K562 (cell line): ENCODE data around the gene AFG1L. TPM values are rescaled to one million over a fixed set of nuclear protein-coding genes. Genes with fewer than 3 reads are reported as not detected.

Experiments
- AFF4 ChIP-seq: sonication (generic); formaldehyde crosslinking; IDR thresholded peaks from 2 replicates; pipeline ENCODE4 v1.8.0; 2023; ENCODE audit warnings: mild to moderate bottlenecking, missing genetic modification reagents
- ATF1 ChIP-seq, 2 experiments: fragments of 450-650 bp in 1 of 2; IDR thresholded peaks; 2 replicates each; pipeline ENCODE4 v1.6.1; 2016; ENCODE audit warnings: missing compliant biosample characterization in 1 of 2, missing genetic modification characterization in 1 of 2
- CBFA2T2 ChIP-seq: fragments of 450-650 bp; conservative IDR thresholded peaks from 2 replicates; pipeline ENCODE4 v1.6.1; 2017; ENCODE audit warnings: mild to moderate bottlenecking
- CHAMP1 ChIP-seq: fragments of 450-650 bp; IDR thresholded peaks from 2 replicates; pipeline ENCODE4 v1.6.1; 2016; ENCODE audit warnings: mild to moderate bottlenecking
- CREM ChIP-seq: IDR thresholded peaks from 2 replicates; pipeline ENCODE4 v1.6.1; 2014; ENCODE audit warnings: antibody characterized with exemption, low read depth
- CUX1 ChIP-seq: fragments of 200-800 bp; sonication (Bioruptor generic); IDR thresholded peaks from 2 replicates; pipeline ENCODE4 v1.6.1; 2016; ENCODE audit warnings: missing genetic modification characterization, missing compliant biosample characterization
- CXXC5 ChIP-seq: fragments of 250-450 bp; sonication (Bioruptor Pico); IDR thresholded peaks from 2 replicates; pipeline ENCODE4 v1.8.0; 2022; ENCODE audit warnings: inconsistent platforms, mild to moderate bottlenecking, moderate library complexity
- KLF16 ChIP-seq: IDR thresholded peaks from 2 replicates; pipeline ENCODE4 v1.6.1; 2016; ENCODE audit warnings: antibody characterized with exemption
- NONO ChIP-seq, 2 experiments: fragments of 200-400 bp in 1 of 2; fragments of 450-650 bp in 1 of 2; formaldehyde crosslinking in 1 of 2; IDR thresholded peaks; 2 replicates each; pipeline ENCODE4 v1.6.1; 2017; ENCODE audit warnings: low read depth in 2 of 2, mild to moderate bottlenecking in 2 of 2, moderate library complexity in 2 of 2, low read length in 1 of 2
- POLR2AphosphoS5 ChIP-seq: IDR thresholded peaks from 2 replicates; pipeline ENCODE4 v1.6.1; 2011; ENCODE audit warnings: mild to moderate bottlenecking, low read depth, low read length, moderate library complexity; ENCODE audit not compliant: control insufficient read depth, insufficient read depth
- RAD21 ChIP-seq, 2 experiments: fragments of 250-450 bp in 1 of 2; fragments of 450-650 bp in 1 of 2; sonication (Bioruptor Pico) in 1 of 2; formaldehyde crosslinking in 1 of 2; IDR thresholded peaks in 1 of 2; conservative IDR thresholded peaks in 1 of 2; 2 replicates each; pipeline versions ENCODE4 v1.4.0 to v1.8.0; 2020 to 2022; ENCODE audit warnings: mild to moderate bottlenecking in 2 of 2, moderate library complexity in 1 of 2
- YY1 ChIP-seq, 3 experiments: IDR thresholded peaks; 2 replicates each; pipeline ENCODE4 v1.6.1; 2011; ENCODE audit warnings: low read length in 2 of 3, mild to moderate bottlenecking in 2 of 3, moderate library complexity in 2 of 3, borderline replicate concordance in 1 of 3, control low read depth in 1 of 3, low read depth in 1 of 3; ENCODE audit not compliant: insufficient read depth in 3 of 3, insufficient replicate concordance in 2 of 3, control insufficient read depth in 1 of 3, insufficient read length in 1 of 3; ENCODE audit errors: extremely low read depth in 1 of 3
- ZC3H11A ChIP-seq: IDR thresholded peaks from 2 replicates; pipeline ENCODE4 v1.6.1; 2012; ENCODE audit warnings: low read depth, low read length, improper control_type of control experiment
- ZNF586 ChIP-seq: fragments of 450-650 bp; formaldehyde crosslinking; conservative IDR thresholded peaks from 2 replicates; pipeline ENCODE4 v1.4.0; 2020; ENCODE audit warnings: mild to moderate bottlenecking, moderate library complexity
- ZNF766 ChIP-seq: fragments of 200-800 bp; sonication (Bioruptor generic); conservative IDR thresholded peaks from 2 replicates; pipeline ENCODE4 v1.6.1; 2016; ENCODE audit warnings: missing genetic modification characterization, missing compliant biosample characterization
- polyA plus RNA-seq, 8 experiments: library from polyadenylated mRNA; depleted of rRNA in 4 of 8; stranded (reverse) in 5 of 8; unstranded in 3 of 8; fragments of >200 nt; fragmentation: Nextera tagmentation in 2 of 8; fragmentation: Illumina TruSeq in 1 of 8; extraction: Ambion mirVana in 2 of 8; extraction: Trizol in 1 of 8; gene quantifications; 2 replicates each; pipeline versions ENCODE4 v1.2.1 to v1.2.3, GENCODE V29; 2011 to 2014; ENCODE audit warnings: inconsistent platforms in 1 of 8, missing spikeins in 1 of 8
- total RNA-seq, 7 experiments: library from RNA; depleted of rRNA in 6 of 7; stranded (reverse); fragments of >200 nt in 6 of 7; fragmentation: Illumina TruSeq in 2 of 7; extraction: Trizol in 2 of 7; gene quantifications; 2 replicates each; pipeline versions ENCODE4 v1.2.1 to v1.2.3, GENCODE V29; 2011 to 2021; ENCODE audit warnings: low replicate concordance in 1 of 7

AFG1L gene
- total and polyA plus RNA-seq, 9 of the 15 experiments (the other 6 are each of a cell fraction or from before 2014, with no cell fraction given), result 2.2 to 15.5 (median 5.8) TPM

- peak; percentile 79 for TF ChIP-seq CXXC5
- no peak for TF ChIP-seq ATF1 (CRISPR knock-in tag; IDR thresholded peaks at IDR 0.05)
- peak; percentile 79 for TF ChIP-seq ATF1 (tag; IDR thresholded peaks at IDR 0.05)
- no peak for TF ChIP-seq CUX1 (CRISPR knock-in tag)
- TF ChIP-seq NONO (IDR thresholded peaks at IDR 0.05; ENCODE audit: low read depth in 2 of 2, low read length in 1 of 2), result 0 out of 4 replicates have a peak, but pooled peaks of 1 of the 2 experiments have one; percentile 14
- peak; percentile 75; the same call in 1 of the 2 replicates for TF ChIP-seq POLR2AphosphoS5
- no peak for TF ChIP-seq AFF4 (CRISPR knock-in tag)
- TF ChIP-seq RAD21 (CRISPR knock-in tag; conservative IDR thresholded peaks at IDR 0.05 in 1 of 2, IDR thresholded peaks at IDR 0.05 in 1 of 2), result 0 out of 4 replicates have a peak, but pooled peaks of 1 of the 2 experiments have one; percentile 23
- peak; percentile 81 for TF ChIP-seq KLF16
- no peak for TF ChIP-seq ZNF586 (CRISPR knock-in tag)
- peak; percentile 76 for TF ChIP-seq CREM
- no peak for TF ChIP-seq ZC3H11A
- TF ChIP-seq CHAMP1, result no peak
- TF ChIP-seq ZNF766 (CRISPR knock-in tag), result 0 out of 2 replicates have a peak, but pooled peaks have one; percentile 38
- peak in 1 of 3 experiments; percentile 27 for TF ChIP-seq YY1 (IDR thresholded peaks at IDR 0.05; ENCODE audit: borderline replicate concordance in 1 of 3, control insufficient read depth in 1 of 3, extremely low read depth in 1 of 3, insufficient read depth in 3 of 3, insufficient read length in 1 of 3, insufficient replicate concordance in 2 of 3, low read depth in 1 of 3, low read length in 2 of 3)
- TF ChIP-seq CBFA2T2, result peak; percentile 90
Measured at GRCh38 chr6:108562503-108562993, 267.7 kb downstream of the AFG1L start (continued).
